GM21381 (cell line): ENCODE data around the gene HOXB13.

ENCODE experiments used
- ATAC-seq: cut with Tn5 transposase; IDR thresholded peaks from one replicate; pipeline ENCODE4 v1.9.1; 2021; ENCODE audit warnings: mild to moderate bottlenecking, moderate library complexity; ENCODE audit not compliant: unreplicated experiment

The HOXB13 gene

GRCh38 chr17:48748718-48749566 is 20.4 kb upstream of the HOXB13 start:
- ATAC-seq = no peak

- no peak for ATAC-seq
These were observed 19.2 kb upstream of the HOXB13 start for GRCh38 chr17:48747445-48748363.

- no peak for ATAC-seq
These were observed 18.4 kb upstream of the HOXB13 start for GRCh38 chr17:48746916-48747444.

- ATAC-seq = no peak
These were observed 17.1 kb upstream of the HOXB13 start for GRCh38 chr17:48745381-48746275.

GRCh38 chr17:48740537-48740936 is 12.0 kb upstream of the HOXB13 start:
- ATAC-seq = no peak

- no peak for ATAC-seq
These were observed 10.4 kb upstream of the HOXB13 start for GRCh38 chr17:48738803-48739526.

- ATAC-seq = no peak
These were observed 9.9 kb upstream of the HOXB13 start for GRCh38 chr17:48738424-48738802.

GRCh38 chr17:48737330-48738043 is 8.9 kb upstream of the HOXB13 start:
- ATAC-seq = no peak

GRCh38 chr17:48735062-48735351 is 6.5 kb upstream of the HOXB13 start:
- ATAC-seq = no peak

GRCh38 chr17:48734333-48735061 is 5.9 kb upstream of the HOXB13 start:
- no peak for ATAC-seq

GRCh38 chr17:48733632-48734328 is 5.2 kb upstream of the HOXB13 start:
- ATAC-seq = no peak

- no peak for ATAC-seq
These were observed 4.4 kb upstream of the HOXB13 start for GRCh38 chr17:48732688-48733629.

GRCh38 chr17:48731355-48731754 is 2.8 kb upstream of the HOXB13 start:
- no peak for ATAC-seq

- ATAC-seq = no peak
These were observed 1.6 kb upstream of the HOXB13 start for GRCh38 chr17:48730240-48730550.

- ATAC-seq = no peak
These were observed 1.0 kb upstream of the HOXB13 start for GRCh38 chr17:48729335-48730239.

GRCh38 chr17:48727415-48728175 is 955 bp downstream of the HOXB13 start:
- ATAC-seq = no peak
